Stimulated activated CD4-positive, alpha-beta T cell treated with anti-CD3 and anti-CD28 coated beads, Interleukin-12 subunit alpha, Interleukin-12 subunit beta, amount 100 ng/mL, for 48 hours (primary cell): ENCODE results near the gene FOXJ1.
"Not testable (repeated sequence)": the region's sequence is repeated elsewhere in the genome, so short reads cannot be mapped to it uniquely, and the experiment has no call there.

Source experiments
- DNase-seq, 3 donors: peaks; one replicate each; pipeline ENCODE4 v3.0.0-alpha.2; 2020; ENCODE audit warnings: low read depth in 2 of 3, low spot score in 1 of 3

Gene FOXJ1

GRCh38 chr17:76141212-76142038 is at the start of gene FOXJ1:
FOXJ1 (minus strand) TSS chr17:76141245; CDS start chr17:76140395, 850 bp downstream.
- DNase-seq, result peak; percentile 85 to 94 (median 87)

- DNase-seq, result no peak
These were observed 48.7 kb upstream of the FOXJ1 start for GRCh38 chr17:76189741-76190140.

GRCh38 chr17:76189247-76189646 is 48.2 kb upstream of the FOXJ1 start:
- DNase-seq, result no peak

- DNase-seq, result no peak
These were observed 47.4 kb upstream of the FOXJ1 start for GRCh38 chr17:76188213-76189016.

GRCh38 chr17:76186774-76187173 is 45.7 kb upstream of the FOXJ1 start:
- DNase-seq, result not testable (repeated sequence)

GRCh38 chr17:76184290-76184689 is 43.2 kb upstream of the FOXJ1 start:
- no peak for DNase-seq

GRCh38 chr17:76182016-76182764 is 41.1 kb upstream of the FOXJ1 start:
- peak; percentile 90 to 99 (median 96) for DNase-seq

GRCh38 chr17:76179496-76180467 is 38.7 kb upstream of the FOXJ1 start:
- peak in 1 of 3 donors; percentile 16 for DNase-seq

GRCh38 chr17:76178124-76178523 is 37.1 kb upstream of the FOXJ1 start:
- DNase-seq, result no peak

GRCh38 chr17:76176701-76177574 is 35.9 kb upstream of the FOXJ1 start:
- no peak for DNase-seq

GRCh38 chr17:76174037-76174436 is 33.0 kb upstream of the FOXJ1 start:
- no peak for DNase-seq

GRCh38 chr17:76173474-76173873 is 32.4 kb upstream of the FOXJ1 start:
- DNase-seq, result no peak

GRCh38 chr17:76171706-76172105 is 30.7 kb upstream of the FOXJ1 start:
- no peak for DNase-seq

GRCh38 chr17:76170114-76170513 is 29.1 kb upstream of the FOXJ1 start:
- no peak for DNase-seq

GRCh38 chr17:76166906-76167305 is 25.9 kb upstream of the FOXJ1 start:
- no peak for DNase-seq

- DNase-seq, result peak in 1 of 3 donors; percentile 21
These were observed 25.1 kb upstream of the FOXJ1 start for GRCh38 chr17:76166168-76166567.

- DNase-seq, result no peak
These were observed 23.3 kb upstream of the FOXJ1 start for GRCh38 chr17:76164331-76164730.

GRCh38 chr17:76163919-76164318 is 22.9 kb upstream of the FOXJ1 start:
- DNase-seq, result no peak

GRCh38 chr17:76161619-76162266 is 20.7 kb upstream of the FOXJ1 start:
- no peak for DNase-seq
